Measurements from ENCODE around the gene ECEL1.

ECEL1 gene

GRCh38 chr2:232522623-232523401, 35.2 kb upstream of the ECEL1 start:
- DNase-seq (ENCODE audit: low read depth) = no peak

DNA sequence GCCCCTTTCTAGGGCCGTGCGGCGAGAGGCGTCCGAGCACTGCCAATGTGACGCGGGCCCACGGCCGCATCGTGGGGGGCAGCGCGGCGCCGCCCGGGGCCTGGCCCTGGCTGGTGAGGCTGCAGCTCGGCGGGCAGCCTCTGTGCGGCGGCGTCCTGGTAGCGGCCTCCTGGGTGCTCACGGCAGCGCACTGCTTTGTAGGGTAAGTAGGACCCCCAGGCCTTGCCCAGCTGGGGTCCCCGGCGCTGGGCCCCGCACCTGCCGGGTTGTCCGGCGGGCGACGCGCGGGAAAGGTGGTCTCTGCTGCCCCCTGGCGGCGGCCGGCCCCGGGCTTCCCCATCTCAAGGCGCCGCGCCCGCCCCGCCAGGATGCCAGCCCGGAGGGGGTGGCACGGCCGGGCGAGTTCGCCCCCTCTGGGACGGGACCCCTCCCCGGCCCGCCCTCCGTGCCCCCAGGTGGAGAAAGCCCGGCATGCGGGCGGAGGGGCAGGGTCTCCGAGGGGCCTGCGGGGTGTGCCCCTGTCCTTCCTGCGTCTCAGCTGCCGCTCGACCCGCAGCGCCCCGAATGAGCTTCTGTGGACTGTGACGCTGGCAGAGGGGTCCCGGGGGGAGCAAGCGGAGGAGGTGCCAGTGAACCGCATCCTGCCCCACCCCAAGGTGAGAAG, 34.5 kb upstream of the ECEL1 start:
- DNase-seq (ENCODE audit: low read depth) = no peak

GRCh38 chr2:232521098-232521497, 33.5 kb upstream of the ECEL1 start:
- DNase-seq (ENCODE audit: low read depth) = no peak

- DNase-seq (ENCODE audit: low read depth) = no peak
These were observed 32.9 kb upstream of the ECEL1 start for GRCh38 chr2:232520489-232520888.

DNA sequence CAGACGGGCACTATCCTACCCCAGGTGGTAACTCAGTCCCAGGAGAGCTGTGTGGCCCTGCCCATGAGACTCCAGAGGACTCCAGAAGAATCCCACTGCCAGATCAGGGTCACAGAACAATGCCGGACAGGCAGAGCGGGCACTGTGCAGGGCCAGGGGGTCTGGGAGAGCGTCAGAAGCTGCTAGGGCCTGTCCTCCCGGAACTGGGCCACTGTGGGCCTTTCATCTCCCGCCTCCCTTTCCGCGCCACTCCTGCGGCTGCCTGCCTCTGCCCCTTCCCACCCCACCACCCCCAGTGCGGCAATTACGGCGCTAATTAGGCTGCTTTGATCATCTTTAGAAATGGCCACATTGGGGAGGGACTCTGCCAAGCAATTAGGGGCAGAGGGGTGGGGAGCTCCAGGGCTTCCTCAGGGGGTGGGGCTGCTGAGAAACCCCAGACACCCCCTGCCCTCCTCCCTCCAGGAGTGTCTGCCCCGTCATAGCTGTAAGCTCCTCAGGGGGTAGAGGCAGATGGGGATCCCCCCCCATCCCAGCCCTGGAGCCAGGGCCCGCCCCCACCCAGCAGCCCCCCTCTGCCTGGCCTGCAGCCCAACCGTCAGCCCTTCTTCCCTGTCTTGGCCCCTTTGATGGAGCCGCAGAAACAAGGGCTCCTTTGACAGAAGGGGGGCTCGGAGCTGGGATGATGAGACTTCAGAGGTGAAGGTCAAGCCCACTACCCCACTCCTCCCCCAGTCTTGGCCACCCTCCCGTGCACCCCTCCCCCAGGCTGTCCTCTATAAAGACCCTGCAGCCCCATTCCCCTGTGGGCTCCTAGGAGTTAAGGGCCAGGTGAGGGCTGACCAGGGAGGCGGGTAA, 32.2 kb upstream of the ECEL1 start, which contains the start of gene PRSS56:
PRSS56 (plus strand) TSS at position 808 of the 858 bp plus-strand sequence. CDS start 211 bp downstream, outside the sequence.
- no peak for DNase-seq (ENCODE audit: low read depth)

GRCh38 chr2:232518844-232519243, 31.2 kb upstream of the ECEL1 start:
- no peak for DNase-seq (ENCODE audit: low read depth)

- DNase-seq (ENCODE audit: low read depth) = no peak
These were observed 28.9 kb upstream of the ECEL1 start for GRCh38 chr2:232516551-232516950.

GRCh38 chr2:232515639-232516038, 28.0 kb upstream of the ECEL1 start:
- DNase-seq (ENCODE audit: low read depth) = no peak

GRCh38 chr2:232513353-232513752, 25.7 kb upstream of the ECEL1 start:
- DNase-seq (ENCODE audit: low read depth) = no peak

DNA sequence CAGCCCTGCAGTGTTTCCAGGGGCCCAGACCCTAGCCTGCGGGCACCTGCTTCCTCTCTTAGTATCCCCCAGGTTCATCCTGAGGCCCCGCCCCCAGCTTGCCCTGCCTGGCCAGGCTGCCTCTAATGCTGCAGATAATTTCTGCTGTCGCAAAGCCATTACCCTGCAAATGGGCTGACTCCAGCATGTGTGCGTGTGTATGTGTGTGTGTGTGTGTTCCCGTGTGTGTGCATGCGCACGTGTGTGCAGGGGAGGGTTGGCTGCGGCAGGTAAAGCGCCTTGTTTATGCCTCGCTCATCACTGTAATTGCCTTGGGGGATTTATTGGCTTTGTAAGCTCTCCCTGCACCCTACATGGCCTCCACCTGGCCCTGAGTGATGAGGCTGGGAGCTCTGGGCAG, 25.0 kb upstream of the ECEL1 start:
- DNase-seq (ENCODE audit: low read depth) = no peak

GRCh38 chr2:232511336-232511890, 23.8 kb upstream of the ECEL1 start:
- no peak for DNase-seq (ENCODE audit: low read depth)

DNA sequence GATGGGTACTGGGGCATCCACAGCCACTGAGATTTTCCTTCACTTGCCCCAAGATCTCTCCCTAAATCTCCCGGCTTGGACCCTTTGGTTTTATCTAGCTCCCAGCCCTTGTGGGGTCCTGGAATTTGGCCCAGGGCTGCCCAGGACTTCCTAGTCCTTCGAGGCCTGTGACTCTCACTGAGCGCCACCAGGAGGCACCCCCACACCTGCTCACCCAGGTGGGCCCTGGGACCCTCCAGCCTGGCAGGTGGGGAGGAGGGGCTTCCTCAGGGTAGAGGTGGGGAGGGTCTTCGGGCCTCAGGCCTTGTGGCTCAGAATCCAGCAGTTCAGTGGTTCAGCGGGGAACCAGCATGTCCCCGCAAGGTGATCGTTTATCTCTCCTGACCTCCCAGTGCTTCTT, 20.6 kb upstream of the ECEL1 start:
- no peak for DNase-seq (ENCODE audit: low read depth)

GRCh38 chr2:232506709-232507108, 19.1 kb upstream of the ECEL1 start:
- DNase-seq (ENCODE audit: low read depth) = no peak

- no peak for DNase-seq (ENCODE audit: low read depth)
These were observed 18.2 kb upstream of the ECEL1 start for GRCh38 chr2:232505856-232506255.

GRCh38 chr2:232504438-232504837, 16.8 kb upstream of the ECEL1 start:
- DNase-seq (ENCODE audit: low read depth) = no peak

DNA sequence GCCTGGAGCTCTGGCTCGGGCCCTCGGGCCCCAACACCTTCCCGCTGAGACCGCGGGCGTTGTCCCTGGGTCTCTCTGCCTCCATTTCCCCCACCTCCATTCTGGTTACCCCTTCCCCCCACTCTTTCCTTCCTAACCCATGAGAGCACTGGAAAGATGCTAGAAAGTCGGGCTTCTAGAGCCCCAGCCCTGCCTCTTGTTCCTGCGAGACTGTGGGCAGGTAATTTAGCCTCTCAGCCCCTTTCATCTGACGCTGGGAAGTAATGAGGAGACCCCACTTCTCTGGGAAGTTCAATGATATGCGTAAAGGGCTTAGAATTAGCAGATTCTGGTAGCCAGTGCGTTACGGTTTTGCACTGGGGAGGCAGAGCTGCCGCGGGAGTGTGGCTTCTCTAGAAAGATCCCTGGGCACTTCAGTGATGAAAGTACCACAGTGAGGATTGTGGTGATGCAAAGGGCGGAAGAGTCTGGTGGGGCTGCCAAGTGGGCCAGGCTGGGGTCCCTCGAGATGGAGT, 16.2 kb upstream of the ECEL1 start:
- no peak for DNase-seq (ENCODE audit: low read depth)

DNA sequence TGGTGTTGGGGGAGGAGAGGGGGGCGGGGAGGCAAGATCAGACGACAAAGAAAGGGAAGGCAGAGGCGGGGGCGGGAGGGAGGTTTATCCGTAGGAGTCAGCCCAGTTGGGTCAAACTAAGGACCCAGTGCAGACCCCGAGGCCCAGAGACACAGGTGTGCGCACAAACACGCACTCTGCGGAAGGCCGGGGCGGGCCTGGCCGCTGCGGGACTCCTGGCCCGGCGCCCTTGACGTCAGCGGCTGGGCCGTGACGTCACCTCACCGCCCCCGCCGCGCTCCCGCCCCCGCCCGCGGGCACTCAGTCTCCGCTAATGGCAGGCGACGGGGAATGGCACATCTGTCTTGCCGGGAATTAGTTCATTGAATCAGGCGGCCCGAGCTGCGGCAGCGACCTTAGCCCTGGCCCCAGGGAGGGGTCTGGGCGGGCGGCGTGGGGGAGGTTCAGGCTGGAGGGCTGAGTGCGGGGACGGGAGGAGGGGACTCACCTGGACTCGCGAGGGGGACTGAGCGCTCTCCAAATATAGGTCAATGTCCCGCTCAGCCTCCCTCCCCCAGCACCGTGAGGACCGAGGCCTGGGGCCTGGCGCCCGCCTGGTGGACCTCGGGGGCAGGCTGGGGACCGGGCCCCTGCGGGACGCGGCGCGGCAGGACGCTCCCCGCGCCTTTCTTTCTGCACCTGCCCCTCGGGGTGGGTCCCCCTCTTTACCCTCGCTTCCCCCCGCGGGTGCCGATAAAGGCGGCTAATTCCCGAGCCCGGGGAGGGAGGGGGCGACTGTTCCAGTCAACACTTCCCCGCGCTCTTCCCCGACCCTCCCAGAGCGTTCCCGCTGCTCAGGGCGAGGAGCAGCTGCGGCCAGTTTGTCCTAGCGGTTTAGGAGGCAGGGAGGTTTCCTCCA, 15.5 kb upstream of the ECEL1 start:
- no peak for DNase-seq (ENCODE audit: low read depth)

DNA sequence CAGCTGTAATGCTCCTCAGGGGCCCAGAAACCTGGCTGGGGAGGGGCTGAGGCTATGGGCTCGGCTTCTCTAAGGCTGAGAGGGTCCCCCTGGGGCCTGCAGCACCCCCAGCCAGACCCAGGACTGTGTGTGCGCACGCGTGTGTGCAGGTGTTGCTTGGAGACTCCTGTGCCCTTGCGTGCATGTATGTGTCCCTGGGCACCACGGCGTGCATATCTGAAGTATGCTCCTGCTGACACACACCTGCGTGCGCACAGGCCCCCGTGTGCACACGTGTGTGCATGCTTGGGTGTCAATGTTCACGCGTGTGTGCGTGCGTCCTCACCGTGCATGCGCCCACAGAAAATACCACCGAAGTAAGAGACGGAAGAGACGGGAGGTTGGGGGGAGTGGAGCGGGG, 14.9 kb upstream of the ECEL1 start:
- DNase-seq (ENCODE audit: low read depth) = no peak

DNA sequence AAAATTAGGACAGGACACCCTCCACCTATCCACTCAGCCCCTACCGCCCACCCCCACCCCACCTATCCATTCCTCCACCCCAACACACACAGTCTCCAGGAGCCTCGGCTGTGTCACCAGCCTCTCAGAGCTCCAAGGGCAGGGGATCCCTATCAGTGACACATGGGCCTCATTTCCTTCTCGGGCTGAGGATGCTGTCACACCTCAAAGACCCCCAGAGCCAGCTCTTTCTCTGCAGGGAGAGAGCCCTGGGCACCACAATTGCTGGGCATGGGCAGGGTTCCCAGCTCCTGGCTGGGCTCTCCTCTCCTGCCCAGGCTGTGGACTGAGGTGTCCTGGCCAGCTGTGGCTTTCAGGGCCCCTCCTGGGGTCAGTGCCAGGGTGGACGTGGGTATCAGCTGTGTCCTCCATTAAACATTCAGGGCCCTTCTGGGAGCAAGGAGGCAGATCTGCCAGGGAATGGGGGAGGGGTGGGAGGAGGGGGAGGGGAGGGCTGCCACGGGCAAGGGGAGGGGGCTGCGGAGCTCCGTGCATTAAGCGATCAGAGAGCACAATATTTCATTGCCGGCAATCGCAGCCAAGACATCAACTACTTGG, 14.3 kb upstream of the ECEL1 start:
- DNase-seq (ENCODE audit: low read depth) = no peak

GRCh38 chr2:232501331-232501771, 13.7 kb upstream of the ECEL1 start:
- DNase-seq (ENCODE audit: low read depth) = no peak

DNA sequence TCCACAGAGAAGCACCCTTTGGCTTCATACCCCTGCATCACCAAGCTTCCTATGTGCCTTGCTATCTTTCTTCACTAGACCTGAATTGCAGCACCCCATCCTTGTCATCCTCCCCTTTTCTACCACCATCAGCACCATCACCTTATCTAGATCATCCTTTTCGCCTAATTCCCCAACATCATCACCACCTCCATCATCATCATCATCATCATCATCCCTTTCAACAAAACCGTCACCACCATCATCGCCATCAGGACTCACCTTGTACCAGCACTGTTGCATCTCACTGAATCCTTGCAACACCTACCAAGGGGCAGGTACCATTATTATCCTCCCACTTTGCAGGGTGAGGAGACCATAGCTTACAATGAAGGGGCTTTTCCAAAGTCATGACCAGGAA, 10.8 kb upstream of the ECEL1 start:
- no peak for DNase-seq (ENCODE audit: low read depth)
